Right renal pelvis (tissue), 4 donors: ENCODE measurements around the gene GAGE10. TPM values are rescaled to one million over a fixed set of nuclear protein-coding genes. Genes with fewer than 3 reads are reported as not detected.
"Not testable (repeated sequence)": the region's sequence is repeated elsewhere in the genome, so short reads cannot be mapped to it uniquely, and the experiment has no call there.

Experiments used
- DNase-seq, 4 donors: peaks; one replicate each; pipeline ENCODE4 v3.0.0-alpha.2; 2013; ENCODE audit warnings: low read depth in 4 of 4, low spot score in 3 of 4, missing footprints in 1 of 4
- polyA plus RNA-seq, 4 donors: library from polyadenylated mRNA; unstranded; fragments of 120-200 nt; gene quantifications; one replicate each; pipeline ENCODE4 v1.2.1, GENCODE V29; 2013; ENCODE audit not compliant: insufficient read length in 4 of 4

The GAGE10 gene
- polyA plus RNA-seq, 4 donors, result 0.46 TPM; not detected in 3

GRCh38 chrX:49316085-49316484 lies 12.6 kb downstream of the GAGE10 start:
- no peak for DNase-seq

GRCh38 chrX:49321737-49322136 lies 18.3 kb downstream of the GAGE10 start, which contains the start of gene GAGE12J:
Gene GAGE12J (plus strand): TSS chrX:49322037. CDS start chrX:49323194, 1,157 bp downstream.
- DNase-seq, result not testable (repeated sequence)

GRCh38 chrX:49322266-49322665 lies 18.8 kb downstream of the GAGE10 start:
- not testable (repeated sequence) for DNase-seq

GRCh38 chrX:49323735-49324134 lies 20.3 kb downstream of the GAGE10 start:
- not testable (repeated sequence) for DNase-seq

- not testable (repeated sequence) for DNase-seq
Observed at GRCh38 chrX:49330421-49330820, 27.0 kb downstream of the GAGE10 start.

GRCh38 chrX:49331282-49331681 lies 27.8 kb downstream of the GAGE10 start, which contains the start of gene GAGE13:
Gene GAGE13 (plus strand): TSS chrX:49331582. CDS start chrX:49332738, 1,156 bp downstream.
- not testable (repeated sequence) for DNase-seq

GRCh38 chrX:49331841-49332240 lies 28.4 kb downstream of the GAGE10 start:
- not testable (repeated sequence) for DNase-seq

- DNase-seq, result not testable (repeated sequence)
Observed at GRCh38 chrX:49341449-49341848, 38.0 kb downstream of the GAGE10 start.

- DNase-seq, result not testable (repeated sequence)
Observed at GRCh38 chrX:49344496-49345175, 41.2 kb downstream of the GAGE10 start.

GRCh38 chrX:49345402-49345801 lies 42.0 kb downstream of the GAGE10 start:
- DNase-seq, result not testable (repeated sequence)

- not testable (repeated sequence) for DNase-seq
Observed at GRCh38 chrX:49346150-49346549, 42.7 kb downstream of the GAGE10 start.

Other genes with a start within 250 kb of the GAGE10 start
- 10 to 100 TPM; 10.2 to 12.7 (median 11.2) TPM for gene CCDC120, start 244.6 kb upstream of the GAGE10 start, polyA plus RNA-seq
- gene PRAF2, start 229.6 kb upstream of the GAGE10 start, polyA plus RNA-seq, result 10 to 100 TPM; 37.1 to 47.1 (median 42.3) TPM
- gene WDR45, start 223.8 kb upstream of the GAGE10 start, polyA plus RNA-seq, result 10 to 100 TPM; 54.1 to 57.3 (median 55.3) TPM
- gene GPKOW, start 179.9 kb upstream of the GAGE10 start, polyA plus RNA-seq, result 10 to 100 TPM; 21.4 to 28.3 (median 24.5) TPM
- 1 to 10 TPM; 4.3 to 7.9 (median 5.5) TPM for gene MAGIX, start 140.9 kb upstream of the GAGE10 start, polyA plus RNA-seq
- gene PLP2, start 131.7 kb upstream of the GAGE10 start, polyA plus RNA-seq, result 10 to 100 TPM; 33.5 to 41.7 (median 36.1) TPM
- gene PRICKLE3, start 117.3 kb upstream of the GAGE10 start, polyA plus RNA-seq, result 1 to 10 TPM; 3.5 to 5.1 (median 4.5) TPM
- gene SYP, start 103.5 kb upstream of the GAGE10 start, polyA plus RNA-seq, result 1 to 10 TPM; 1.5 to 3.1 (median 2.3) TPM
- under 1 TPM; 0.08 to 0.45 (median 0.22) TPM for gene CACNA1F, start 70.3 kb upstream of the GAGE10 start, polyA plus RNA-seq
- 10 to 100 TPM; 16.5 to 23.6 (median 17.4) TPM for gene CCDC22, start 68.2 kb upstream of the GAGE10 start, polyA plus RNA-seq
- 1 to 10 TPM in 1 of 4 donors, under 1 TPM in 3; 0.67 to 1.1 (median 0.89) TPM for gene FOXP3, start 38.9 kb upstream of the GAGE10 start, polyA plus RNA-seq
- 1 to 10 TPM; 5.5 to 8.5 (median 6.1) TPM for gene PPP1R3F, start 33.9 kb upstream of the GAGE10 start, polyA plus RNA-seq
- not detected for gene GAGE12J, start 18.4 kb downstream of the GAGE10 start, polyA plus RNA-seq
- gene GAGE13, start 27.9 kb downstream of the GAGE10 start, polyA plus RNA-seq, result not detected
- gene GAGE12C, start 228.5 kb downstream of the GAGE10 start, polyA plus RNA-seq, result not detected
- not detected for gene GAGE12D, start 238.1 kb downstream of the GAGE10 start, polyA plus RNA-seq
- gene GAGE12E, start 247.6 kb downstream of the GAGE10 start, polyA plus RNA-seq, result under 1 TPM in 1 of 4 donors, not detected in 3; 0.51 TPM